Left cardiac atrium (tissue), 4 donors: ENCODE results near the gene HS3ST5. TPM values are rescaled to one million over a fixed set of nuclear protein-coding genes. Genes with fewer than 3 reads are reported as not detected.

Experiments used
- ATAC-seq, 2 donors: fragments of 200-7000 bp; cut with Tn5 transposase; one replicate each; pipeline ENCODE4 v1.9.1; 2020; ENCODE audit warnings: mild to moderate bottlenecking in 2 of 2, moderate library complexity in 2 of 2
- DNase-seq: peaks from one replicate; pipeline ENCODE4 v3.0.0-alpha.2; 2020
- intact Hi-C, 2 donors: fragments of 100-400 bp; cut with DNase I; formaldehyde crosslinking; loops; one replicate each; pipeline versions ENCODE4 v1.14.1 to v1.15.1; 2022 to 2023
- long read RNA-seq: library from polyadenylated mRNA; unstranded; transcript quantifications from one replicate; pipeline ENCODE4 v2.0.0, GENCODE V29; 2021
- total RNA-seq, 2 donors: library from RNA; stranded (reverse); fragmentation: NEBNext Ultra II Directional; extraction: Animal tissue kit (Norgen Biotek cat#: 25700); gene quantifications; one replicate each; pipeline ENCODE4 v1.2.1, GENCODE V29; 2021
- donor health status: DM: no; HTN: yes; CAD: no.
- donor health status: DM: no; HTN: yes; CAD: no; lungs with severe emphysema.
- donor health status: DM: yes; HTN: yes; CAD: no.
- donor health status: Dilated cardiomyopathy.

Gene HS3ST5, protein sequence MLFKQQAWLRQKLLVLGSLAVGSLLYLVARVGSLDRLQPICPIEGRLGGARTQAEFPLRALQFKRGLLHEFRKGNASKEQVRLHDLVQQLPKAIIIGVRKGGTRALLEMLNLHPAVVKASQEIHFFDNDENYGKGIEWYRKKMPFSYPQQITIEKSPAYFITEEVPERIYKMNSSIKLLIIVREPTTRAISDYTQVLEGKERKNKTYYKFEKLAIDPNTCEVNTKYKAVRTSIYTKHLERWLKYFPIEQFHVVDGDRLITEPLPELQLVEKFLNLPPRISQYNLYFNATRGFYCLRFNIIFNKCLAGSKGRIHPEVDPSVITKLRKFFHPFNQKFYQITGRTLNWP
- not detected for total RNA-seq
- long read RNA-seq, result 0 reads

DNA sequence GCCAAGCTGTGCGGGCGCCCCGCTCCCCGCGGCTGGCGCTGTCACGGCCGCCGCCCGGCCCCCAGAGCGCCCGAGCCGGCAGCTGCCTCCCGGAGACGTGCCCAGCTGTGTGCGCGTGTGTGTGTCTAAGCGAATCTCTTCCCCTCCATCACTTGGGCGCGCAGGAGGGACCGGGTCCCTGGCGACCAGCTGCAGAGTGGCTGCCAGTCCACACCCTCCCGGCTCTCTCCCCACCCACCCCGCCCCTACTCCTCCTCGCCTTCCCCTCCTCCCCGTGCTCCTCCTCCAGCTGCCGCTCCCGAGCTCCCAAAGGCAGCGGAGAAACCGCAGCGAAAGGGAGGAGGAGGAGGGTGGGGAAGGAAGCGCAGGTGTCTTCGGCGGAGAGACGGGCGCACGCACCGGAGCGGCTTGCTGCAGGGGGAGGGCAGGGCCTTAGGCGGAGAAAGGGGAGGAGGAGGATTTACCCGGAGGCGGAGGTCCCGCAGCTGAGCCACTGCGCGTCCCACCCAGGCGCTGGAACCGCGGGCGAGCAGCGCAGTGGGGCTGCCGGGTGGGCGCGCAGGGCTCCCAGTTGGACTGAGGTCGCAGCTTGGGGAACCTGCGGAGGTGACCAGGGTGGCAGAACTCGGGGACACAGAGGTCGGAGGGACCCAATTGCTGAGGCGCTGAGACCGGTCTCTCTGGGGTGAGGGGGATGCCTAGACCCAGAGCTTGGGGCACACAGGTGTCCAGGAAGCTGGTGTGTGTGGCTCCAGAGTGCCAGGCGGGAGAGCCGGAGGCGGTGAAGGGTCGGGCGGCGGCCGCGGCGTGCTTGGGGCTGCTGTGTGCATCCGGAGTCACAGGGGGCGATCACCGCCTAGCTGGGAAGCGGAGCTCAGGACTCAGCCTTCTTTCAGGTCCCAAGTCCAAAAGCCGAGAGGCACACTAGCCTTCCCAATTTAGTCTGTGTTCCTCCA lies at the start of gene HS3ST5:
Gene HS3ST5, minus strand, starts transcription at position 198 of the 956 bp plus-strand sequence. CDS start 280,178 bp downstream, outside the sequence.
- DNase-seq, result peak; percentile 20
- ATAC-seq, result peak; percentile 56 to 60
- intact Hi-C loops, result no loop called here

DNA sequence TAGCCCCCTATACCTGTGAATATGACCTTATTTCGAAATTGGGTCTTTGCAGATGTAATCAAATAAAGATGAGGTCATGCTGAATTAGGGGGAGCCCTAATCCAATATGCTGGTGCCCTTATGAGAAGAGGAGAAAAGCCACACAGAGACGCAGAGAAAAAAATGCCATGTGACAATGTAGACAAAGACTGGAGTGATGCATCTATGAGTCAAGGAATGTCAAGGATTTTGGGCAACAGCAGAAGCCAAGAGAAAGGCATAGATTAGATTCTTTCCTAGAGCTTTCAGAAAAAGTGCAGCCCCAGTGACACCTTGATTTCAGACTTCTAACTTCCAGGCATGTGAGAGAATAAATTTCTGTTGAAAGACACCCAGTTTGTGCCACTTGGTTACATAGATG lies 47.4 kb upstream of the HS3ST5 start:
- intact Hi-C loops, result no loop called here
- no peak for ATAC-seq
- DNase-seq, result no peak

DNA sequence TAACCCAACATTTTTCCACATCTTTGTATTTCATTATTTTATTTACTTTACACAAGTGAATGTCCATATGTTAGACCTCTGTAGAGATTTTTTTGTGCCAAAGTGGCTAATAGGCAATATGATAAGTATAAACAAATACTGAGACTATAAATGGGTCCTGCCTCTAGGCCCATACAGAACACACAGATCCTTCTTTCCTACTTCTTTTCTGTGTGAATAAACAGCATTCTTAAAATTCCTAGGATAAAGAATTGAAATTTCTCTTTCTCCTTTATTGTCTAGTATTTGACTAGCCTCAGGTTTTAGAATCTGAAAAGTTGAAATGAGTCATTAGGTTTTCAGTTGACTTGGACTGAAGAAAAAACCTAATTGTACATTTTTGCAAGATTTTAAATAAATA lies 46.3 kb upstream of the HS3ST5 start:
- no peak for DNase-seq
- intact Hi-C loops, result no loop called here

DNA sequence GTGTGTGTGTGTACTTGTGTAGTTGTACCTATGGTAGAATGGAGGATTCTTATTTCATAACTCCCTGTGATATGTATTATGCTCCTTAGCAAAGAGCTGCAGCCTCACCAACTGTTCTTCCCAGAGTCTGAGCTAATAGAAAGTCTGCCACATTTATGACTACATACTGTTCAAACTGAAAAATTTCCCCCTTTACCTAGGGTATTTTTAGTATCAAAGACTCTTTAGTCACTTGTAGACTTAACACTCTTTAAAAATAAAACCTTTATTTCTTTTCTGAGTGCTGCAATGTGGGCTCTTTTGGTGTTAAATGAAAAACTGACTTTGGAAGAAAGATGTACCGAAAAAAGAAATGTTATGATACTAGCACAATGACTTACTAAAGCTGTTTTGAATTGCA lies 39.6 kb upstream of the HS3ST5 start:
- DNase-seq (no peak), ATAC-seq (no peak)
- intact Hi-C loops, result no loop called here

More for the DNA sequence above, 46.3 kb upstream of the HS3ST5 start:
- ATAC-seq, result no peak

DNA sequence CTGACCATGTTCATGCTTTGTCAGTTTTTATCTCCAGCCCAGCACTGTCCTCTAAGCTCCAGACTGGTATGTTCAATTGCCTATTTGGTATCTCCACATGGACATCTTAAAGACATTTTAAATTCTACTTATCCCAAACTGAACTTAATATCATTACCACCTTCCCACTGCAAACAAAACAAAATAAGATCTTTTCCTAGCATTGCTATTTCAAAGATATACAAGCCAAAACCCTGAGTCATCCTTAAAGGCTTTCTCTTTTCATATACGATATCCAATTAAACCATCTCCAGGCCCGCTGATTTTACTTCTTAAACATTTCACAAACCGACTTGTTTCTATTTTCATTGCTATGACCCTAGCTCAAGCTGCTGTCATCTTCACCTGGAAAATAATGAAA lies 35.1 kb upstream of the HS3ST5 start:
- ATAC-seq (no peak), DNase-seq (no peak)
- intact Hi-C loops, result no loop called here

DNA sequence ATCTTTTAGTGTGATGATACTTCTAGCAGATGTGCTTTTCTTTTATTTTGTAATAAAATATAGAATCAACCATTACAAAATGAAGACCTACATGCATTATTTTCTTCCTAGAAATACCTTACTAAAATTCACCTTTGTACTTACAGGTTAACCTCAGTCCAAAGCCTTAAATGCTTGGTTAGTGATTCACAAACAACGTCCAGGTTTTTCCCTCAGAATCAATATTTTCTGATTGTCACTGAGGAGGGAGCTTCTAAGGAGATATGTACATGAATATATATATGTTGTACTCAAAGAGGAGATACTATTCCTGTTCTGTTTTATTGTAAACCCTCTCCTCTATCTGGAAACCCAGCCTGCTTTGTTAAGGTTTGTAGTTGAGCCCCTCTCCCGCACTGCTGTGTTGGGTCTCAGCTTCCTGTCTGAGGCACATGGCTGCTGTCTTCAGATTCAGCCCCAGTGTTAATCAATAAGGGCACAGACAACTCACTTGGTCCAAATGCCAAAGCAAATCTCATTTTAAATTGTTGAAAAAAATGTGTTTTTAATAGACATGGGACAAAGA lies 33.9 kb upstream of the HS3ST5 start:
- DNase-seq (no peak), ATAC-seq (no peak)
- intact Hi-C loops, result no loop called here

DNA sequence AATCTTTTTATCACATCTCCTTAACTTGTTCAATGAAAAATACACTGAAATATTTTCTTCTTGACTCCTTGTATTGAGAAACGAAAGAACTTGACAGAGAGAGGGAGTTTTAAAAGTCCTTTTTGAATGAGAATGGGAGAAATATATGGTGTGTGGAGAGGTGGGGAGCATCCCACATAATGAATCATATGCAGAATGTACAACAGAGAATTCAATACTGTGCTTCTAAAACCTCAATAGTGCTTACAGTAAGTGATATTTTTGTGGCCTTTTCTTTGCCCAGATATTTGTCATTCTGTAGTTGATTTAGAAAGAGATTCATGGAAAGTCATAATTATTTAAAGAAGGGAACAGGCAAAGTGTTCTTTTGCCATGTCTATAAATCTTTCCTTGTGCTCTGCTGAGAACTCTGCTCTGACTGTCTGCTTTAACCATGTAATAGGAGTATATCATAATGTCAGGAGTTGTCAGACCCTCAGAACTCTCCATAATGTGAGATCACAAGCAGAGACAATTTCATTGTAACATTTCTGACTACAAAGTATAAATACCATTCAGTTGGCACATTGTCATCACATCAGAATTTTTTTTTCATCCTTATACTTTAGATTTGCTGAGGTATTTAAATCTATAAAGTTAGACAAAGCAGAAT lies 32.8 kb upstream of the HS3ST5 start:
- intact Hi-C loops, result no loop called here
- DNase-seq (no peak), ATAC-seq (no peak)

DNA sequence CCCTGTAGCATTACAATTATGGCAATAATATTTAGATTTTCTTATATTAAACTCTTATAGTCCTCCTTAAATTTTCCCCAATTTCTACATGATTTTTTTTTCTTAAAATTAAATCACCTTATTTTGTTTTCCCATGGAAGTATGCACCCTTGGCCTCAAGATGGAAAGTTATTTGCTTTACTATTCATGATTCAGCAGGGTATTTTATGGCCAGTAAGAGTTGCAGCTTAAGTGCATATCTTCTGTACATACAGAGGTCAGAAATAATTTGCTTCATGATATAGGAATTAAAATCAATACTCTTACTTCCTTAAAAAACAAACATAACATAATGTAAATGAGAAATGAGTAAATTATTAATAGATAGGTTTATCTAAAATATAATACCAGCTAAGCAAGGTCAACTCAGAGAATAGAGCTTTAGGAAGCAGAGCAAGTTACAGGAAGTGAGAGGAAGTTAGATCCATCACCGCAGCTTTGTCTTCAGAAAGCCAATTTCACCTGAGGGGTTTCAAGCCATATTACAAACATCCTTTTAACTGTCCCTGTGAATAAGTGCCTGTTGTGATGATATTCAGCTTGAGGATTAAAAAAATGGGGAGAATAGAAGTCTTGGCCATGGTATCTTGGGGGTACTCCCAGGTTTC lies 24.6 kb upstream of the HS3ST5 start:
- intact Hi-C loops, result no loop called here
- no peak for DNase-seq
- ATAC-seq, result no peak

DNA sequence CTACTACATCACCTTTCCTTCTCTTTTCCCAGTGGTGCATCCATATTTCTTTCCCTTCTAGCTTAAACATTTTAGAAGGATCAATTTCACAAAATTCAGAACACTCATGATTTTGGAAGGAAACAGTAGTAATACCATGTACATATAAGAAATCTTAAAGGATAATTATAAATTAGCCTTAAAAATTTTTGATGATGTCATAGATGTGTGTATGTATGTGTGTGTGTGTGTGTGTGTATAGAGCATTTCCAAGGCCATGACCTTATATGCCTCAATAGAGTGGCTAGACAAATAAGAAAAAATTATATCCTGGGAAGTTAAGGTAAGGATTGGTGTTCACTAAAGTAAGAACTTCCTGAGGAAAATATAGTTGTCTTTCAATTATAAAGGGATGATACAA lies 24.1 kb upstream of the HS3ST5 start:
- ATAC-seq (no peak), DNase-seq (no peak)
- intact Hi-C loops, result no loop called here

DNA sequence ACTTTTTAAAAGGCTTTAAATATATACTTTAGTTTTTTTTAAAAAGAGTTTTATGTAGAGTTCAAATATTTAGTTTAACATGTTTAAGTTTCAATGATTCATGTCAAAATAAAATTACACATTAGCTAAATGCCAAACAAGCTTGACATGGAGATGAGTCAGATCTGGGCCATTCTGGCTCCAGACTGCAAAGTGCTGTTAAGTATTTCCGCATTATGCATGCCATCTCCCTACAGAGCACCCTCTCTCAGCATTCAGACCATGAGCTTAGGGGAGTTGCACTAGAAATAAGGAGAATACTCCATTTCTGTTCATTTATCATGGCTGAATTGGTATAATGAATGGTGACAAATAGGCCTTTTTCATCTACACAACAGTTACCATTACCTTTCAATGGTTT lies 21.5 kb upstream of the HS3ST5 start:
- intact Hi-C loops, result no loop called here
- DNase-seq (no peak), ATAC-seq (no peak)

DNA sequence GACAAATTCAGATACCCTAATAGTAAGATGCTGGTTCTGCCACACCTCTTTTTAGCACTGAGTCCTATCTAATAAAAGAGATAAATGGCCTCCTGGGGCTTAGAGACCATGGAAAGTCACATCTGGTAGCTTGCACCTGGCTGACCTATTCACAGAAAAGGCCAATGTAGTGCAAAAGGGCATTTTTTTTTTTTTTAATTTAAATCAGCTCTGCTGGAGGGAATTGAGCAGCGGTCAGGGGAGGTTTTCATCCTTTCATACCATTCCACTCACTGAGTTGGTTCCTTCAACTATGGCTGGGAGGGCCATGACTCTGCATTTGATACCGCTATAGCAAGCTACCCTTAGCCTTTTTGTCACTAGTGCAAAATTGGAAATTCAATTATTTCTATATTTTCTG lies 20.1 kb upstream of the HS3ST5 start:
- intact Hi-C loops, result no loop called here
- DNase-seq (no peak), ATAC-seq (no peak)

DNA sequence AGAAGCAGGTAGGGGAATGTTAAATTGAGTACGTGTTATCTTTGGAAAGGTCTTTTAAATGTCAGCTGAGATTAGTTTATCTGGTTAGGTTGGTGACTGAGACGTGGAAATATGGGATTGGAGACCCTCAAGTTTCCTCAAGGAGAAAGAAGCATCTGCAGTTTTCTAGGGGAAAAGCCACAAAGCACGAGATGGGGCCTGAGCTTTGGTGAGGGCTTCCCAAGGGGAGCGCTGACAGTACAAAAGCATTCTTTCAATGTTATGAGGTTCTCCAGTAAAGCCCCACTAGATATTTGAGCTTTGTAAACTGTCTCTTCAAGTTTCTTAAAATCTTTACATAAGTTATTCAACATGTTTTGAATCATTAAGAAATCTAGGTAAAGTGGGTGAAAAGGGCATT lies 19.6 kb upstream of the HS3ST5 start:
- ATAC-seq, result no peak
- intact Hi-C loops, result no loop called here
- no peak for DNase-seq

DNA sequence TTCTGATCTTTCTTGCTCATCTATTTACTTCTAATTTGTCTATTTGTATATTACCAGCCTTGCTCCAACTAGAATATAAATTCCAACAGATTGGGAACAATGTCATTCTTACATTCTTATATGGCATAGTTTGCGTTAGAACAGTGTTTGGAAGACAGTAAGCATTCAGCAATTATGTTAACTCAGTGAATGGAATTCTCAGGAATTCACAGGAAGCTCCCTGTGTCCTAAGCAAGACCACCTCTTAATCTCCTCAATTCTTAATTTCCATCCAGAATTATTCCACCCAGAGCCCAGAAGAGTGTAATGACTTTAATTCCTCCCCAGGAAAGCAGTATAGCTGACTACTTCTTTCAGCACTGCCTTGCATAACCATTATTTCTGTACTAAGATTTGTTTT lies 18.2 kb upstream of the HS3ST5 start:
- DNase-seq (no peak), ATAC-seq (no peak)
- intact Hi-C loops, result no loop called here

DNA sequence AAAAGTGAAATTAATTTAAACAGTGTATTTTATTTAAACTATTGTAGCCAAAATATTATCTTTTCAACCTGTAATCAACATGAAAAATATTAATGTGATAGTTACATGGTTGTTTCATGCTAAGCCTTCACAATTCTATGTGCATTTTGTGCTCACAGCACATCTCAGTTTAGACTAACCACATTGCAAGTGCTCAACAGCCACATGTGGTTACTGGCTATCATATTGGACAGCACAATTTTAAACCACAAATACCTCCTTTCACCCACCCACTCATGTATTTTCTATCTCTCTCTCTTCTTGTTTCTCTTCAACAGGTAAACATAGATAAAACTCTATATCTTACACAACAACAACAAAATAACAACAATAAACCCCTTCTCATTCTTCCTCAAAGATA lies 12.5 kb upstream of the HS3ST5 start:
- DNase-seq (no peak), ATAC-seq (no peak)
- intact Hi-C loops, result no loop called here

DNA sequence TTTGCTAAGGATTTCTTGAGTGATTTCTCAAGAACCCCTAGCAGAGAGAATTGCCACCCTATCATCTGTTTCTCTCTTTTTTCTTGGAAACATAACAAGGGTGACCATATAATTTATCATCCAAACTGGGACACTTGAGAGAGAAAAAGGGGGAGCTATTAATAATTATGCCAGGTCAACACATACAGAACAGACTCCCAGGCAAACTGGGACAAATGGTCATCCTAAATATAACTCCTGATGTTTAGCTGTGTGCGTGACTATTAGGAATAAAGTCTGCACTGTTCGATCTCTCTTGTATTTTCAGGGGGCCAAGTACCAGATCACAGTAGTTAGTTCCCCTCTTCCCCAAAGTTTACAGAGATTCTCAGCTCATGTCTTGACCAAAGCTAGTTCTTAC lies 11.7 kb upstream of the HS3ST5 start:
- no peak for ATAC-seq
- intact Hi-C loops, result no loop called here
- no peak for DNase-seq

DNA sequence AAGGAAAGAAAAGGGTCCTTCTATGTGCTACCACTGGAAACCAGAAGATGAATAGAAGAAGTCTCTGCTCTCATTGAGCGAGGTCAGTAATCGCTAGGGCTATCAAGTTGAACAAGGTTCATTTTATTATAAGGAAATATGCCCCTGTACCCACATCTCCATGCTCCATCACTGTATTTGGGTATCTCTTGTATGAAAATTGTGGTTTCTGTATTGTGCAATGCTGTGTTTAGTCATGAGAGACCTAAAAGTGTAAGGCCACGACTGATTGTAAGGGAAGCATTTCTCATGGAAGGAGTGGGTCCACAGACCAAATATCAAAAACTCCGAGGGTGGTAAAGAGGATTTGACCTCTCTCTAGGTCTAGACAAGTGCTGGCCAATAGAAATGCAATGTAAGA lies 3.6 kb upstream of the HS3ST5 start:
- ATAC-seq (no peak), DNase-seq (no peak)
- intact Hi-C loops, result no loop called here

DNA sequence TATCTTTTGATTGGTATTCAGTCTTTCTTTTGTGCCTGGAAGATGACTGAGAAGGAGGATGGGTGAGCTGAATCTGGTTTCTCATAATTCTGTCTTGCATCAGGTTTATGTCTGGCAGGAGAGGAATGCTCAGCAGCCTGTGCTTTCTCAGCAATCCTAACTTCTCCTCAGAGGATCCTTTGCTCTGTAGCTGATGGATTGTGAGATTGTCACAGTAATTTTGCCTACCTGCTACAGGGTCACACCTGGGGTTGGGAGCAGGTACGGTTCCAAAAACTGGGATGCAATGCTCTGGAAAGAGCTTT lies 2.1 kb upstream of the HS3ST5 start:
- ATAC-seq, result no peak
- intact Hi-C loops, result no loop called here

DNA sequence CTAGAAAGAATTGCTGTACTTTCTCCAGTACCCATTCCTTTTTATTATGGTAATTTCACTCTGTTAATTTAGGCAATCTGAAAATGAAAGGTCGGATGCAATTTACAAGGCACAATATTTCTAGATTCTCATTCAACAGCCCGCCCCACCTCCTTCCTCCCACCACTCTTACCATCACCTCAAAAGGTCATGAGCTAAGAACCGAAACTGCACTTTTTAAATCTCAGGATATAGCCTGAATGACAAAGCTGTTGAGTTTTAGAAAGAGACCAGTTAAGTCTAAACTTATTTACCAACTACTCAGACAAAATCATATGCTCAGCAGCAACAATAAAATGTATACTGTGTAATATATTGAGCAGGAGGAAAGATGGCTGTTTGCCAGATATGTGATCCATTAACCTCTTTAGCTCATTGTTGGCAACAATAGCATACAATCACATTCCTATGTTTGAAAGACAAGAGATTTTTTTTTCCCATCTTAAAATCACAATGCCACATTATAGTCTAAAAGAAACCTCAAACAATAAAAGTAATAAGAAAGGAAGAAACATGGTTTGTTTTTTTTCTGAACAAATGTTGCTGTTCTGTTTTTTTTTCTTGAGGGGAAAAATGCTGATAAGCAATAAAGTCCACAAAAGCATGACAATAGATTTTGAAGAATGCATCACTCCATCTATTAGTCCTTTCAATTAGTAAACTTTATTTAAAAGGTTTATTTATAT lies 1.6 kb upstream of the HS3ST5 start:
- DNase-seq (no peak), ATAC-seq (no peak)
- intact Hi-C loops, result no loop called here

More for the DNA sequence above, 2.1 kb upstream of the HS3ST5 start:
- no peak for DNase-seq

DNA sequence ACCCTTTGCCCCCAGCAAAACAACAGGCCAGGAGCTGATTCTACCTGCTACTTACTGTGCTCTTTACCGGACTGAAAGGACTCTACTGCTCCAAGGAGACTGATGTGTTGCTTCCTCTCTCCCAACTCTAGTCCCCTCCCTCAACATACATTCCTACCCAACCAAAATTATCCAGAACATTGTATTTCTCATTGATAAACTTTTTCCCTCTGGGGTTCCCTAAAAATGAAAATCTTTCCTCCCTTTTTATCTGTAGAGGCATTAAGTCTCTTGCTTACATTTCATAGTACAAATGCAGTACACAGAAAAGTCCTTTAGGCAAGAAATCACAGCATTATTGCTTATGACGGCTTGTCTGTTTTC lies 940 bp upstream of the HS3ST5 start:
- DNase-seq (no peak), ATAC-seq (no peak)
- intact Hi-C loops, result no loop called here
